Smooth muscle cell of trachea (primary cell): ENCODE measurements around the gene KCND1. TPM values are rescaled to one million over a fixed set of nuclear protein-coding genes. Genes with fewer than 3 reads are reported as not detected.

Experiments
- total RNA-seq: library from RNA; depleted of rRNA; stranded (reverse); fragments of >200 nt; gene quantifications from 2 replicates; pipeline ENCODE4 v1.2.1, GENCODE V29; 2014

The KCND1 gene
- 1.9 and 4.3 TPM in 2 replicates for total RNA-seq

DNA sequence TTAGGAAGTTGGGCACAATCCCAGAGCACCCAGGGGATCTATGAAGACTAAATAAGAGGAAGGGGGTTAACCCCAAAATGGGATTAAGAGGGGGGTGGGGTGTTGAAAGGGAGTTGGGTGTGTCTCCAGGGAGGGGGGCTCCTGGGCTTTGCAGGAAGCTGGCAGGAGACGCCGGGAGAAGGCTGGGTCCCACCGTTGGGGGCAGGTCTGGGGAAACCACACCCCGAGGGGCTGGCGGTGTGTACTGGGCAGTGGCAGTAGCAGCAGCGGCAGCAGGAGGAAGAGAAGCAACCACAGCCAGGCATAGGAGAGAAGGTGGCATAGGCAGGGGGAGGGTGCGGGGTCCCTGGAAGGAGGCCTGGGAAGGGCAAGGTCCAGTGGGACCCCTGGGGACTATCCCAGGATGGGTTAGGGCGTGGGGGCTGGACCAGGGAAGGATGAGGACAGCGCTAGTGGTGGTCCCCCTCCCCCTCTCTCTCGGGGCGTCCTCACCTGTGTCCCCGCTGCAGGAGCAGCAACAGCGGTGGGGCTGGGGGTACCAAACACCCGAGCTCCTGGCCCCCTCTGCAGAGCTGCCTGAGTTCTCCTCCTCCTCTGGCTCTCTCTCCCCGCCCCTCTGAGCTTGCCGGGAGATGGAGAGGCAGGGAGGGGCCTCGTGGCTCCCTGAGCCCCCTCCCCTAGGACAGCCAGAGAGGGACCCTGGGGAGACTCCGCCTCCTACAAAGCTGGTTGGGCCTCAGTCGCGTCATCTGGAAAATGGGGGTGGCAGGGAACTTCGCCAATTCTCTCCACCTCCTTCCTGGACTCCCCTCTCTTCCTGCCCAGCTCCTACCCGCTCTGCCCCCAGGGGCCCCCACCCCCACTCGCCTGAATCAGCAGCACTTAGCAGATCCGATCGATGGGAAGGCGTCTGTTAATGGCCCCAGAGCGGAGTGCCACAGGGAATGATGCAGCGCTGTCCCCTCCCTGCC is at the start of gene KCND1:
Gene KCND1, minus strand, starts transcription at position 596 of the 971 bp plus-strand sequence. CDS start 1,573 bp downstream, outside the sequence.

GRCh38 chrX:49002091-49002935 is 30.7 kb upstream of the KCND1 start, which contains the start of gene GRIPAP1:
Gene GRIPAP1 (minus strand): TSS chrX:49002264. CDS start chrX:49002229, 35 bp downstream.

DNA sequence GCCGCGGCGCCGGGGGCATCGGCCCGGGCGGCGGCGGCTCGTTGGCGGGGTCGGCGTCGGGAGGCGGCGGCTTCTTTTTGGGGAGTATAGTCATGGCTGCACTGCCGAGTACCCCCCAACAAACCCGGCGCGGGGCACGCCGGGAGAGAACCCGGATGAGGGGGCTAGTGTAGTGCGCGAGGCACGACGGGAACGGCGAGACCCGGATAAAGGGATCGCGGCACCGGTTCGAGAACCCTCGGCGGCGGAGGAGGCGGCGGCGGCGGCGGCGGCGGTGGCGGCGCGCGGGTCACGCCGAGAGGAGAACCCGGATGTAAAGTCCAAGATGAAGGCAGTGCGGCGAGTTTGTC is 14.2 kb downstream of the KCND1 start, which contains the start of gene OTUD5:
Gene OTUD5, minus strand, starts transcription at position 131 of the 350 bp plus-strand sequence. Its CDS starts 37 bp downstream, at position 94.

DNA sequence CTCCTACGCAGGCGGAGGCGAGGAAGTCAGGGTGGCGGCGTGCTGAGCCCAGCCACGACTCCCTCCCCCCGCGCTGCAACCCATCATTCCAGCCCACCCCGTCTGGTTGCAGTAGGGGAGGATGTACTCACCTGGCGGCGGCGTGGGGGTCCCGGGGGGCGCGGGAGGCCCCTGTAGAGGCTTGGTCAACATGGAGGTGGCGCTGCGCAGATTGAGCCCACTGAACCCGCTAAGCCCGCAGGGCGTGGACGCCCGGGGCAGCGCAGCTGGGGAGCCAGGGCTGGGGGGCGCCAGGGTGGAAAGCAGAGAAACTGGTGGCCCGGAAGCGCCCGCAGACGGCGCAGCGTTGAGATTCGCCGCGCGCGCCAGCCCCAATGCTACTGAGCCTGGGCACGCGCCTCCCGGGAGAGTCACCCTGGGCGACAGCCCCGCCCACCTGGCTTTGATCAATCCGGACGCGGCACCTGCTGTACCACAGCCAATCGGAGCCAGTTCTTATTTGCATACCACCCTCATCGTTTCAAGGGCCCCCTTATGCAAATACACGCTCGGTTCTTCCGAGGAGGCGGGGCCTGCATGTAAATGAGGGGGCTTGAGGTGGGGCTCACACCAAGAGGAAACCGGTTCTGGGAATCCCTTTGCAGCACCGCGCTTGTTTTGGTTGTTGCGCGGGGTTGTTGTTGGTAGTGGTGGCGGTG is 52.9 kb downstream of the KCND1 start, which contains the start of gene PIM2:
Gene PIM2, minus strand, starts transcription at position 382 of the 698 bp plus-strand sequence. Its CDS starts 190 bp downstream, at position 192.

DNA sequence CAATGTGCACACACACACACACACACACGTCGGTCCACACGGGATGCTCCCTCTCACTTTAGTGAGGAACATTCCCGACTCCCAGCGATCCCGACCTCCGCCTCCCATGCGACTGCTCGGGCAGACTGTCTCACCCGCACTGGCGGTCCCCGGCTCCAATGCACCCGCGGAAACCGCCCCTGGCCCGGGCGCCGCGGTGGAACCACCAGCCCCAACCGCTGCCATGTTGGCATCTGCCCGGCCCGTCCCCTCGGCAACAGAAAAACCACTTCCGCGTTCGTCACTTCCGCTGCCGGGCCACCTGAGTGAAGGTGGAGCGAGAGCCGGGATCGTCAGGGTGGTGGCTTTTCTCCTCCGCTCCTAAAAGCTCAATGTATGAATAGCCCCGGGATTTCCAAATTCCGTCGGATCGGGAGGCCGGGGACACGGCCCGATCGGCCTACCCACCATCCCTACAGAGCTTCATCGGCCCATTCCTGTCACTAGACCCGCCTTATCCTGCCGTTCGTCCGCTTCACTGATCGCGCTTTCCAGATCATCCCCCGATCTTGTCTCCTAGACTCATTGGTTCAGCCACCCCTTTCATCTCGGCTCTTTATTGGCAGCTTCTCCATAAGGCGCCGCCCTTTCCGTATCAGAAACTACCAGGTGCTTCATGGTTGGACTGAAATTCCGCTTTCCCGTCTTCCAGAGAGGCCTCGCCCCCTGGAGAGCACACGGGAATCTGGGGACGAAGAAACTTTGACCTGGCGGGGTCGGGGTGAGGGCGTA is 60.0 kb downstream of the KCND1 start, which contains the start of gene SLC35A2:
Gene SLC35A2, minus strand, starts transcription at position 235 of the 771 bp plus-strand sequence. Its CDS starts 10 bp downstream, at position 225.

Other genes starting within 250 kb of the KCND1 start
- gene GLOD5, start 210.1 kb downstream of the KCND1 start, total RNA-seq, result not detected in 2 replicates
- gene GATA1, start 185.3 kb downstream of the KCND1 start, total RNA-seq, result not detected in 2 replicates
- gene HDAC6, start 169.8 kb downstream of the KCND1 start, total RNA-seq, result 28.1 and 36.1 TPM in 2 replicates
- gene ERAS, start 145.3 kb downstream of the KCND1 start, total RNA-seq, result not detected in 2 replicates
- 0.33 TPM in 1 of 2 replicates, not detected in the other for gene PCSK1N, start 136.2 kb downstream of the KCND1 start, total RNA-seq
- gene TIMM17B, start 74.1 kb downstream of the KCND1 start, total RNA-seq, result 28.4 and 28.5 TPM in 2 replicates
- 50.8 and 62.5 TPM in 2 replicates for gene PQBP1, start 73.9 kb downstream of the KCND1 start, total RNA-seq
- 13.2 and 16.4 TPM in 2 replicates for gene SLC35A2, start 60.2 kb downstream of the KCND1 start, total RNA-seq
- 3.3 and 4.0 TPM in 2 replicates for gene PIM2, start 52.8 kb downstream of the KCND1 start, total RNA-seq
- gene OTUD5, start 14.2 kb downstream of the KCND1 start, total RNA-seq, result 37.5 and 47.6 TPM in 2 replicates
- gene GRIPAP1, start 30.4 kb upstream of the KCND1 start, total RNA-seq, result 20.5 and 20.8 TPM in 2 replicates
- gene TFE3, start 71.5 kb upstream of the KCND1 start, total RNA-seq, result 45.1 and 66.0 TPM in 2 replicates
- 0.83 and 1.2 TPM in 2 replicates for gene CCDC120, start 87.2 kb upstream of the KCND1 start, total RNA-seq
- gene PRAF2, start 102.2 kb upstream of the KCND1 start, total RNA-seq, result 14.6 and 15.3 TPM in 2 replicates
- gene WDR45, start 108.0 kb upstream of the KCND1 start, total RNA-seq, result 54.3 and 58.6 TPM in 2 replicates
- gene GPKOW, start 151.9 kb upstream of the KCND1 start, total RNA-seq, result 20.0 and 23.9 TPM in 2 replicates
- gene MAGIX, start 190.9 kb upstream of the KCND1 start, total RNA-seq, result 2.8 and 5.5 TPM in 2 replicates
- 21.1 and 26.8 TPM in 2 replicates for gene PLP2, start 200.1 kb upstream of the KCND1 start, total RNA-seq
- 7.1 and 10.4 TPM in 2 replicates for gene PRICKLE3, start 214.5 kb upstream of the KCND1 start, total RNA-seq
- gene SYP, start 228.3 kb upstream of the KCND1 start, total RNA-seq, result 0.50 and 0.87 TPM in 2 replicates